Uterus (tissue), 4 donors: ENCODE results near the gene SNX27. TPM values are rescaled to one million over a fixed set of nuclear protein-coding genes. Genes with fewer than 3 reads are reported as not detected.

ENCODE experiments used
- DNase-seq, 2 donors: peaks; one replicate each; pipeline ENCODE4 v3.0.0-alpha.2; 2019 to 2020
- H3K27ac ChIP-seq, 2 donors: fragments of 200-600 bp; sonication (generic); 1 replicate in 1 of 2; 2 replicates in 1 of 2; pipeline ENCODE4 v1.5.1; 2016 to 2018
- H3K27me3 ChIP-seq, 2 donors: fragments of 200-600 bp; sonication (generic); one replicate each; pipeline ENCODE4 v1.5.1; 2018 to 2019; ENCODE audit warnings: control low read depth in 1 of 2
- H3K36me3 ChIP-seq, 2 donors: fragments of 200-600 bp; sonication (generic); one replicate each; pipeline ENCODE4 v1.5.1; 2019; ENCODE audit warnings: control low read depth in 1 of 2
- H3K4me1 ChIP-seq, 2 donors: fragments of 200-600 bp; sonication (generic); one replicate each; pipeline ENCODE4 v1.5.1; 2018 to 2019; ENCODE audit warnings: control low read depth in 1 of 2
- H3K4me3 ChIP-seq, 2 donors: fragments of 200-600 bp; sonication (generic); 1 replicate in 1 of 2; 2 replicates in 1 of 2; pipeline ENCODE4 v1.5.1; 2018 to 2019; ENCODE audit warnings: mild to moderate bottlenecking in 1 of 2
- H3K9me3 ChIP-seq, 2 donors: fragments of 200-600 bp; sonication (generic); one replicate each; pipeline ENCODE4 v1.5.1; 2019; ENCODE audit warnings: control low read depth in 1 of 2
- POLR2A ChIP-seq, 2 donors: fragments of 450-650 bp; IDR thresholded peaks; one replicate each; pipeline ENCODE4 v1.6.1; 2016; ENCODE audit warnings: antibody characterized with exemption in 2 of 2, mild to moderate bottlenecking in 1 of 2, moderate library complexity in 1 of 2
- intact Hi-C: fragments of 100-400 bp; cut with DNase I; formaldehyde crosslinking; loops from one replicate; pipeline ENCODE4 v1.15.1; 2023; ENCODE audit warnings: low total_unique reads
- small RNA-seq: library from RNA; depleted of rRNA; stranded (forward); fragments of <200 nt; gene quantifications from one replicate; pipeline ENCODE3, GENCODE V24; 2016
- total RNA-seq, 4 donors: library from RNA; depleted of rRNA in 3 of 4; stranded (reverse); fragments of >200 nt in 3 of 4; gene quantifications; one replicate each; pipeline versions ENCODE4 v1.1.0 to v1.2.4, GENCODE V29; 2014 to 2023
- TF ChIP-seq, protein P1 (sequence below), 4 experiments: fragments of 200-600 bp in 2 of 4; fragments of 450-650 bp in 2 of 4; sonication (generic) in 2 of 4; IDR thresholded peaks; one replicate each; pipeline ENCODE4 v1.5.1; 2016 to 2019; ENCODE audit warnings: antibody characterized with exemption in 4 of 4, mild to moderate bottlenecking in 2 of 4, moderate library complexity in 1 of 4
- donor health status: DM: yes; HTN: yes; CAD: no.

The SNX27 gene
- total RNA-seq, 4 donors from 2014 or later = 22.3 to 52.7 (median 42.4) TPM

DNA sequence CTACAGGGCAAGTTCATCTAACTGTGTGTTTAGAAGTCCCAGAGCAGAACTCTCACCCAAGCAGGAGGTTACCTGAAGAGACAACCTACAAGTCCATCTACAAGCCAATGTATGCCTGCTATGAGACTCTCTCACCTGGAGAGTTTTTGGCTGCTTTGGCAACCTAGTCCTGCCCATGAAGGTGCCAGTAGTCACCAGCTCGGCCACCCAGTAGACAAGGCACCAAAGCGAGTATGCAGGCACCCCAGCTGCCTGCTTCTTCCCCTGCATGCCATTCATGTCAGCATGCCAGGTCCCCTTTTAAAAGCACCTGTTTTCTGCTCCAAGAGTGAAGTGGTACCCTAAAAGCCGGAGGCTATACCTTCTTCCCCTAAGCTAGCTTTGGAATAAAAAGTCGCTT lies 129.7 kb downstream of the SNX27 start:
- intact Hi-C loops = no loop called here
- no peaks in the 10 kb centered on the region for H3K9me3 ChIP-seq
- no peak overlapping the region for H3K27ac ChIP-seq
- no peak for DNase-seq
- no peaks in the 10 kb centered on the region for H3K36me3 ChIP-seq
- TF ChIP-seq, protein P1, sequence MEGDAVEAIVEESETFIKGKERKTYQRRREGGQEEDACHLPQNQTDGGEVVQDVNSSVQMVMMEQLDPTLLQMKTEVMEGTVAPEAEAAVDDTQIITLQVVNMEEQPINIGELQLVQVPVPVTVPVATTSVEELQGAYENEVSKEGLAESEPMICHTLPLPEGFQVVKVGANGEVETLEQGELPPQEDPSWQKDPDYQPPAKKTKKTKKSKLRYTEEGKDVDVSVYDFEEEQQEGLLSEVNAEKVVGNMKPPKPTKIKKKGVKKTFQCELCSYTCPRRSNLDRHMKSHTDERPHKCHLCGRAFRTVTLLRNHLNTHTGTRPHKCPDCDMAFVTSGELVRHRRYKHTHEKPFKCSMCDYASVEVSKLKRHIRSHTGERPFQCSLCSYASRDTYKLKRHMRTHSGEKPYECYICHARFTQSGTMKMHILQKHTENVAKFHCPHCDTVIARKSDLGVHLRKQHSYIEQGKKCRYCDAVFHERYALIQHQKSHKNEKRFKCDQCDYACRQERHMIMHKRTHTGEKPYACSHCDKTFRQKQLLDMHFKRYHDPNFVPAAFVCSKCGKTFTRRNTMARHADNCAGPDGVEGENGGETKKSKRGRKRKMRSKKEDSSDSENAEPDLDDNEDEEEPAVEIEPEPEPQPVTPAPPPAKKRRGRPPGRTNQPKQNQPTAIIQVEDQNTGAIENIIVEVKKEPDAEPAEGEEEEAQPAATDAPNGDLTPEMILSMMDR (IDR thresholded peaks at IDR 0.05) = no peak
- TF ChIP-seq POLR2A (IDR thresholded peaks at IDR 0.05) = no peak
- no peaks in the 10 kb centered on the region for H3K4me1 ChIP-seq
- no peaks in the 10 kb centered on the region for H3K27me3 ChIP-seq
- H3K4me3 ChIP-seq = no peak overlapping the region

Small RNA genes lying within 50 kb of the gene (small RNA-seq; reads per million reads assigned to genes)
- not detected for gene RNU6-1062P
- not detected for gene RNU6-662P

Other genes with a start within 250 kb of the SNX27 start
- gene SELENBP1, start 239.3 kb upstream of the SNX27 start, total RNA-seq = 100 to 1,000 TPM in 1 of 4 donors, 10 to 100 TPM in 3; 38.2 to 108 (median 61.6) TPM
- 100 to 1,000 TPM; 192 to 336 (median 244) TPM for gene PSMB4, start 212.5 kb upstream of the SNX27 start, total RNA-seq
- gene POGZ, start 152.6 kb upstream of the SNX27 start, total RNA-seq = 100 to 1,000 TPM in 1 of 4 donors, 10 to 100 TPM in 3; 34.3 to 191 (median 62.8) TPM
- 1 to 10 TPM in 2 of 4 donors, under 1 TPM in 2; under 0.01 to 7.3 (median 0.85) TPM for gene CGN, start 100.7 kb upstream of the SNX27 start, total RNA-seq
- 1 to 10 TPM in 3 of 4 donors, under 1 TPM in 1; 0.29 to 7.3 (median 5.0) TPM for gene TUFT1, start 71.7 kb upstream of the SNX27 start, total RNA-seq
- 1 to 10 TPM in 1 of 4 donors, not detected in 3; 1.2 TPM for gene CELF3, start 104.8 kb downstream of the SNX27 start, total RNA-seq
- 1 to 10 TPM in 2 of 4 donors, not detected in 2; 1.1 to 4.3 TPM for gene RIIAD1, start 109.5 kb downstream of the SNX27 start, total RNA-seq
- gene MRPL9, start 151.4 kb downstream of the SNX27 start, total RNA-seq = 10 to 100 TPM; 54.1 to 88.9 (median 61.8) TPM
- 1 to 10 TPM in 2 of 4 donors, under 1 TPM in 2; 0.26 to 6.8 (median 1.8) TPM for gene TDRKH, start 178.4 kb downstream of the SNX27 start, total RNA-seq
- under 1 TPM in 1 of 4 donors, not detected in 3; 0.14 TPM for gene LINGO4, start 193.4 kb downstream of the SNX27 start, total RNA-seq
- gene RORC, start 219.8 kb downstream of the SNX27 start, total RNA-seq = 1 to 10 TPM in 2 of 4 donors, under 1 TPM in 2; 0.51 to 4.8 (median 2.1) TPM
- not detected for gene C2CD4D, start 227.8 kb downstream of the SNX27 start, total RNA-seq
- gene THEM5, start 241.7 kb downstream of the SNX27 start, total RNA-seq = not detected